Osteocyte (in vitro differentiated cells): ENCODE data around the gene OR4D9. TPM values are rescaled to one million over a fixed set of nuclear protein-coding genes. Genes with fewer than 3 reads are reported as not detected.

Experiments
- DNase-seq: peaks from one replicate; pipeline ENCODE4 v3.0.0; 2021; ENCODE audit warnings: mixed read lengths; ENCODE audit not compliant: unreplicated experiment; ENCODE audit errors: extremely low spot score
- H3K27ac Mint-ChIP-seq: one replicate; pipeline ENCODE4 v1.8.0; 2021; ENCODE audit warnings: mild to moderate bottlenecking, mixed read lengths; ENCODE audit not compliant: unreplicated experiment
- H3K27me3 Mint-ChIP-seq: one replicate; pipeline ENCODE4 v1.8.0; 2021; ENCODE audit warnings: mixed read lengths; ENCODE audit not compliant: unreplicated experiment
- H3K36me3 Mint-ChIP-seq: one replicate; pipeline ENCODE4 v1.8.0; 2021; ENCODE audit warnings: mixed read lengths; ENCODE audit not compliant: unreplicated experiment
- H3K4me1 Mint-ChIP-seq: one replicate; pipeline ENCODE4 v1.8.0; 2021; ENCODE audit warnings: mixed read lengths; ENCODE audit not compliant: unreplicated experiment
- H3K4me3 Mint-ChIP-seq: one replicate; pipeline ENCODE4 v1.8.0; 2021; ENCODE audit warnings: mild to moderate bottlenecking, moderate library complexity, mixed read lengths; ENCODE audit not compliant: unreplicated experiment
- H3K9me3 Mint-ChIP-seq: one replicate; pipeline ENCODE4 v1.8.0; 2021; ENCODE audit warnings: mixed read lengths; ENCODE audit not compliant: unreplicated experiment
- CTCF ChIP-seq: fragments of 200-600 bp; sonication (generic); IDR thresholded peaks from 2 replicates; pipeline ENCODE4 v1.5.0; 2021; ENCODE audit warnings: antibody characterized with exemption, mild to moderate bottlenecking, moderate library complexity
- total RNA-seq: library from RNA; stranded (reverse); gene quantifications from 2 replicates; pipeline ENCODE4 v1.2.1, GENCODE V29; 2021

OR4D9 gene
- total RNA-seq, 1 donor from 2014 or later: not detected

- Mint-ChIP-seq H3K27me3 (no peaks in the 10 kb centered on the region), H3K36me3 (no peaks in the 10 kb centered on the region), H3K4me3 (peak overlapping the region; percentile 90), H3K9me3 (no peaks in the 10 kb centered on the region), H3K27ac (peak overlapping the region; percentile 96), H3K4me1 (peaks cover 26% of the 10 kb centered on the region)
- TF ChIP-seq CTCF: no peak
- DNase-seq: peak; percentile 91
Observed at GRCh38 chr11:59560702-59561473, 49.5 kb downstream of the OR4D9 start.

GRCh38 chr11:59562292-59562691, 51.0 kb downstream of the OR4D9 start:
- Mint-ChIP-seq H3K27me3 (no peaks in the 10 kb centered on the region), H3K9me3 (no peaks in the 10 kb centered on the region), H3K36me3 (no peaks in the 10 kb centered on the region), H3K4me1 (peaks cover 14% of the 10 kb centered on the region), H3K27ac (no peak overlapping the region), H3K4me3 (no peak overlapping the region)
- no peak for DNase-seq
- TF ChIP-seq CTCF: no peak

Other genes with a start within 250 kb of the OR4D9 start
- not detected in 2 replicates for gene OR5AN1, start 152.6 kb upstream of the OR4D9 start, total RNA-seq
- not detected in 2 replicates for gene OR5A2, start 85.1 kb upstream of the OR4D9 start, total RNA-seq
- gene OR5A1, start 75.1 kb upstream of the OR4D9 start, total RNA-seq: not detected in 2 replicates
- not detected in 2 replicates for gene OR4D6, start 54.6 kb upstream of the OR4D9 start, total RNA-seq
- gene OR4D10, start 38.2 kb upstream of the OR4D9 start, total RNA-seq: not detected in 2 replicates
- not detected in 2 replicates for gene OR4D11, start 8.0 kb upstream of the OR4D9 start, total RNA-seq
- gene OSBP, start 104.2 kb downstream of the OR4D9 start, total RNA-seq: 45.7 and 46.0 TPM in 2 replicates
- 39.3 and 40.0 TPM in 2 replicates for gene PATL1, start 157.5 kb downstream of the OR4D9 start, total RNA-seq
- not detected in 2 replicates for gene OR10V1, start 202.3 kb downstream of the OR4D9 start, total RNA-seq
- gene STX3, start 243.8 kb downstream of the OR4D9 start, total RNA-seq: 16.5 and 17.8 TPM in 2 replicates